ENCODE measurements around the gene AGAP1.

GRCh38 chr2:235737840-235738239, 244.0 kb downstream of the AGAP1 start:
- no peak for TF ChIP-seq POLR2AphosphoS5 (IDR thresholded peaks at IDR 0.05)
- TF ChIP-seq, protein P1, sequence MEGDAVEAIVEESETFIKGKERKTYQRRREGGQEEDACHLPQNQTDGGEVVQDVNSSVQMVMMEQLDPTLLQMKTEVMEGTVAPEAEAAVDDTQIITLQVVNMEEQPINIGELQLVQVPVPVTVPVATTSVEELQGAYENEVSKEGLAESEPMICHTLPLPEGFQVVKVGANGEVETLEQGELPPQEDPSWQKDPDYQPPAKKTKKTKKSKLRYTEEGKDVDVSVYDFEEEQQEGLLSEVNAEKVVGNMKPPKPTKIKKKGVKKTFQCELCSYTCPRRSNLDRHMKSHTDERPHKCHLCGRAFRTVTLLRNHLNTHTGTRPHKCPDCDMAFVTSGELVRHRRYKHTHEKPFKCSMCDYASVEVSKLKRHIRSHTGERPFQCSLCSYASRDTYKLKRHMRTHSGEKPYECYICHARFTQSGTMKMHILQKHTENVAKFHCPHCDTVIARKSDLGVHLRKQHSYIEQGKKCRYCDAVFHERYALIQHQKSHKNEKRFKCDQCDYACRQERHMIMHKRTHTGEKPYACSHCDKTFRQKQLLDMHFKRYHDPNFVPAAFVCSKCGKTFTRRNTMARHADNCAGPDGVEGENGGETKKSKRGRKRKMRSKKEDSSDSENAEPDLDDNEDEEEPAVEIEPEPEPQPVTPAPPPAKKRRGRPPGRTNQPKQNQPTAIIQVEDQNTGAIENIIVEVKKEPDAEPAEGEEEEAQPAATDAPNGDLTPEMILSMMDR (IDR thresholded peaks at IDR 0.05), result no peak
- TF ChIP-seq EP300 (IDR thresholded peaks at IDR 0.05), result no peak
- TF ChIP-seq POLR2A (IDR thresholded peaks at IDR 0.05), result no peak
